Measurements from ENCODE around the gene OR6M1. TPM values are rescaled to one million over a fixed set of nuclear protein-coding genes. Genes with fewer than 3 reads are reported as not detected.

OR6M1 gene
- total and polyA plus RNA-seq, 7 experiments from 2014 or later: not detected

DNA sequence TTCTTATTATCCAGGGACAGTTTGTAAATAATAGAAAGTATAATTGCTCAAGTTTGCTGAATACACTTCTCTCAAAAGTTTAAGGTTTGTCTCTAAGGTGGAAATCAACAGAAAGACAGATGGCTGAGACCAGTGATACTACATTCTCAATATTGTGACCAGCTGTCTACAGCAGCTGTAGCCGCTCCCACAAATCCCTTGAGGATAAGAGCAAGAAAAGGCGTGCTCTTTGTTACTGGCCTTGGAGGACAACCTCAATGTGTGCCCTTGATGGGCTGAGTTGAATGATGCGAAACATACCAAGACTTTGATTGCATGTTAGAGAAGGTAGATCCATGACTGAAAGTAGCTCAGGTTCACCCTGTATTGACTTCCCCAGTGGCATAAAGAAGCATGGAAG, 6.1 kb downstream of the OR6M1 start:
- CTCF ChIA-PET: no interaction called here
- Mint-ChIP-seq H3K27me3 (peaks cover 0 to 18% (median 10%) of the 10 kb centered on the region in 5 donors), H3K36me3 (no peaks in the 10 kb centered on the region), H3K4me3 (no peak overlapping the region), H3K27ac (no peak overlapping the region), H3K4me1 (peaks cover 0 to 3% (median 0%) of the 10 kb centered on the region in 7 donors), H3K9me3 (no peaks in the 10 kb centered on the region)
- POLR2A ChIA-PET: no interaction called here
- Histone ChIP-seq H3K36me3 (ENCODE audit: control insufficient read depth in 2 of 3, insufficient read depth in 3 of 3, low read length in 3 of 3) (no peaks in the 10 kb centered on the region), H3K4me1 (ENCODE audit: control insufficient read depth in 2 of 2, insufficient read depth in 2 of 2, low read length in 2 of 2) (no peaks in the 10 kb centered on the region), H3K27ac (ENCODE audit: low read depth, low read length) (no peak overlapping the region), H3K27me3 (ENCODE audit: control insufficient read depth in 2 of 2, insufficient read depth in 2 of 2, low read length in 2 of 2) (no peaks in the 10 kb centered on the region), H3K4me3 (ENCODE audit: low read length) (no peak overlapping the region), H3K9me3 (ENCODE audit: control insufficient read depth in 2 of 3, low read length in 3 of 3) (no peaks in the 10 kb centered on the region)
- ATAC-seq (no peak), DNase-seq (no peak)
- intact Hi-C loops (cut with micrococcal nuclease): no loop called here

DNA sequence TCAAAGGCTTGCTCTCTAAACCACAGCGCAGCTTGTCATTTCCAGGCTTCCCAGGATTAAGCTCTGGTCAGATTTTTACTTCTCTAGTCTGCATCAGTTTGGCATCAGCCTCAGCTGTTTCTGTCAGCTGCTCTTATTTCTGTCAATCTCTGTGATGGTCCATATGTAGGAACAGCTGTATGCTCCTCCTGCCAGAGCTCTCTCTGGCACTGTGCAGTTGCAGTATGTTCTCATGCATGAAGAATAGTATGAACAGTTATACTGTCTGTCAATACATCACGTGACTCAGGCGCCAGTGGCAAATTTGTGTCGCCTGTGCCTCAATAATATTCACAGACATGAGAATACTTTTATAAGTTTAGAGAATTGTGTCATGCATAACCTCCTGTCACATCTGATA, 6.7 kb downstream of the OR6M1 start:
- peaks cover 0 to 3% (median 0%) of the 10 kb centered on the region in 7 donors for H3K4me1 Mint-ChIP-seq
- Histone ChIP-seq H3K4me3 (ENCODE audit: low read length) (no peak overlapping the region), H3K9me3 (ENCODE audit: control insufficient read depth in 2 of 3, low read length in 3 of 3) (no peaks in the 10 kb centered on the region), H3K27ac (ENCODE audit: low read depth, low read length) (no peak overlapping the region), H3K36me3 (ENCODE audit: control insufficient read depth in 2 of 3, insufficient read depth in 3 of 3, low read length in 3 of 3) (no peaks in the 10 kb centered on the region), H3K27me3 (ENCODE audit: control insufficient read depth in 2 of 2, insufficient read depth in 2 of 2, low read length in 2 of 2) (no peaks in the 10 kb centered on the region), H3K4me1 (ENCODE audit: control insufficient read depth in 2 of 2, insufficient read depth in 2 of 2, low read length in 2 of 2) (no peaks in the 10 kb centered on the region)
- DNase-seq: no peak
- peaks cover 0 to 18% (median 9%) of the 10 kb centered on the region in 5 donors for H3K27me3 Mint-ChIP-seq
- no peak overlapping the region for H3K27ac Mint-ChIP-seq
- CTCF ChIA-PET: no interaction called here
- no peaks in the 10 kb centered on the region for H3K36me3 Mint-ChIP-seq
- POLR2A ChIA-PET: no interaction called here
- no peak for ATAC-seq
- intact Hi-C loops (cut with micrococcal nuclease): no loop called here
- H3K9me3 Mint-ChIP-seq: no peaks in the 10 kb centered on the region
- H3K4me3 Mint-ChIP-seq: no peak overlapping the region

DNA sequence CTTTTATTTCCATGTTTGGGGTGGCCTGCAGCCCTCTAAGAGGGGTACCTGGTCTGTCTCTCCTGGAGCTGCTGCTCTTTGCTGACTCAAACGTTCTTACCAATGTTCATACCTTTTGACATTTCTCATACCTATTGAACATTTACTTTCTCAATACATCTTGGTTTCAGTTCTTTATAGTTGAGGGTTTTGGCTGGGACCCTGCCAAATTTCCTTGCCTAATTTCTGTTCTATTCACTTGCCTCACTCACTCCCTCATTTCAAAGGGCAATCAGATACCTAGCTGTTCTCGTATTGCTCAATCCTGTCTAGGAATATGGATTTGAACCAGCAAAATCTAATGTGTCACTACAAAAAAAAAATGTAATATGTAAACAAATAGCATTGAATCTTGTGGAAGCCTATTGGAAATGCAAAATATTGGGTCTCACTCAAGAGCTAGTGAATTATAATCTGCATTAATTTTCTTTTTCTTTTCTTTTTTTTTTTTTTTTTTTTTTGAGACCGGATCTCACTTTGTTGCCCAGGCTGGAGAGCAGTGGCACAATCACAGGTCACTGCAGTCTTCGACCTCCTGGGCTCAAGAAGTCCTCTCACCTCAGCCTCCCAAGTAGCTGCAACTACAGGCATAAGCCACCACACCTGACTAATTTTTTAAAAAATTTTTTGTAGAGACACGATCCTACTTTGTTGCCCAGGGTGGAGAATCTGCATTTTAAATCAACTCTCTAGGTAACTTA, 7.5 kb downstream of the OR6M1 start:
- Histone ChIP-seq H3K27me3 (ENCODE audit: control insufficient read depth in 2 of 2, insufficient read depth in 2 of 2, low read length in 2 of 2) (no peaks in the 10 kb centered on the region), H3K4me3 (ENCODE audit: low read length) (no peak overlapping the region), H3K36me3 (ENCODE audit: control insufficient read depth in 2 of 3, insufficient read depth in 3 of 3, low read length in 3 of 3) (no peaks in the 10 kb centered on the region), H3K27ac (ENCODE audit: low read depth, low read length) (no peak overlapping the region), H3K4me1 (ENCODE audit: control insufficient read depth in 2 of 2, insufficient read depth in 2 of 2, low read length in 2 of 2) (no peaks in the 10 kb centered on the region), H3K9me3 (ENCODE audit: control insufficient read depth in 2 of 3, low read length in 3 of 3) (no peaks in the 10 kb centered on the region)
- intact Hi-C loops (cut with micrococcal nuclease): no loop called here
- Mint-ChIP-seq H3K9me3 (no peaks in the 10 kb centered on the region), H3K4me1 (peaks cover 0 to 3% (median 0%) of the 10 kb centered on the region in 7 donors), H3K36me3 (no peaks in the 10 kb centered on the region), H3K27me3 (peaks cover 0 to 16% (median 9%) of the 10 kb centered on the region in 5 donors), H3K27ac (no peak overlapping the region), H3K4me3 (no peak overlapping the region)
- no peak for DNase-seq
- ChIA-PET CTCF (no interaction called here), POLR2A (no interaction called here)
- no peak for ATAC-seq

DNA sequence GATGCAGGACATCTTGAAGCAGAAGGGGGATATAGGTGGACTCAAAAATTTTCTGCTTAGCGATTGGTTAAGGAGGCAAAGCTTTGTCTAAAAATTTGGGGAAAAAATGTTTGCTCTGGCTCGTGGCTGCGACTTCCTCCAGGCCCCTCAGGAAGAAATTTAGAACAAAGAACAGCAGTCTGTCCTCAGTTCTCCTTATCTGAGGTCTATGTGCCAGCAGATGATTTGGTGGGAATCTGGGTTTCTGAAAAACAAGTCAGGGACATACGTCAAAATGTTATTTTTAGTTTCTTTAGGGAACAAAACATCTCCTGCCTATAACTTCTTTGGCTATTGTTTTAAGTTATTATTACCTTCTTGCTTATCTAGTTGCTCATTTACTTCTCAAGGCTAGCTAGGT, 8.1 kb downstream of the OR6M1 start:
- Histone ChIP-seq H3K4me1 (ENCODE audit: control insufficient read depth in 2 of 2, insufficient read depth in 2 of 2, low read length in 2 of 2) (no peaks in the 10 kb centered on the region), H3K27me3 (ENCODE audit: control insufficient read depth in 2 of 2, insufficient read depth in 2 of 2, low read length in 2 of 2) (no peaks in the 10 kb centered on the region), H3K4me3 (ENCODE audit: low read length) (no peak overlapping the region), H3K27ac (ENCODE audit: low read depth, low read length) (no peak overlapping the region), H3K9me3 (ENCODE audit: control insufficient read depth in 2 of 3, low read length in 3 of 3) (no peaks in the 10 kb centered on the region), H3K36me3 (ENCODE audit: control insufficient read depth in 2 of 3, insufficient read depth in 3 of 3, low read length in 3 of 3) (no peaks in the 10 kb centered on the region)
- DNase-seq (no peak), ATAC-seq (no peak)
- intact Hi-C loops (cut with micrococcal nuclease): no loop called here
- Mint-ChIP-seq H3K4me3 (no peak overlapping the region), H3K9me3 (no peaks in the 10 kb centered on the region), H3K27me3 (peaks cover under 1 to 15% (median 9%) of the 10 kb centered on the region in 5 donors), H3K27ac (no peak overlapping the region), H3K4me1 (peaks cover 0 to 3% (median 0%) of the 10 kb centered on the region in 7 donors), H3K36me3 (no peaks in the 10 kb centered on the region)
- ChIA-PET POLR2A (no interaction called here), CTCF (no interaction called here)

DNA sequence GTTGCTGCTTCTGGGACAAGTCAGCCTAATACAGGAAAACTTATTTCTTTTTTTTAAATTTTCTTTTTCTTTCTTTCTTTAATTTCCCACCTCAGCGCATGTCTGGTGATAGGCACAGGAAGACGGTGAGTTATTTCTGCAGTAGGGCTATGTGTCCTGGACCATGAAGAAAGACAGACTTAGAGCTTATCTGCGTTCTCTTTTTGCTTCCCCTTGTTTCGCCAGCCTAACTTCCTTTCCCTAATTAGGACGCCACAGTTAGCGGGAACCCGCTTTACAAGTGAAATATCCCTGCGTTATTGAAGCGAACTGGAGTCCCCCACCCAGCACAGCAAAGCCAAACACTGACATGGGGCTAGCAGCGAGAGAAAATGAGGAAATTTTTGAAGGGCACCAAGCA, 8.6 kb downstream of the OR6M1 start:
- H3K36me3 ChIP-seq (ENCODE audit: control insufficient read depth in 2 of 3, insufficient read depth in 3 of 3, low read length in 3 of 3): no peaks in the 10 kb centered on the region
- CTCF ChIA-PET: no interaction called here
- H3K4me3 Mint-ChIP-seq: no peak overlapping the region
- H3K27me3 Mint-ChIP-seq: peaks cover 4 to 16% (median 9%) of the 10 kb centered on the region in 5 donors
- no peak overlapping the region for H3K4me3 ChIP-seq (ENCODE audit: low read length)
- H3K27me3 ChIP-seq (ENCODE audit: control insufficient read depth in 2 of 2, insufficient read depth in 2 of 2, low read length in 2 of 2): no peaks in the 10 kb centered on the region
- POLR2A ChIA-PET: no interaction called here
- ATAC-seq (no peak), DNase-seq (no peak)
- intact Hi-C loops (cut with micrococcal nuclease): no loop called here
- H3K4me1 ChIP-seq (ENCODE audit: control insufficient read depth in 2 of 2, insufficient read depth in 2 of 2, low read length in 2 of 2): no peaks in the 10 kb centered on the region
- H3K27ac Mint-ChIP-seq: no peak overlapping the region
- H3K27ac ChIP-seq (ENCODE audit: low read depth, low read length): no peak overlapping the region
- H3K36me3 Mint-ChIP-seq: no peaks in the 10 kb centered on the region
- no peaks in the 10 kb centered on the region for H3K9me3 ChIP-seq (ENCODE audit: control insufficient read depth in 2 of 3, low read length in 3 of 3)
- H3K9me3 Mint-ChIP-seq: no peaks in the 10 kb centered on the region
- peaks cover 0 to 3% (median 0%) of the 10 kb centered on the region in 7 donors for H3K4me1 Mint-ChIP-seq

DNA sequence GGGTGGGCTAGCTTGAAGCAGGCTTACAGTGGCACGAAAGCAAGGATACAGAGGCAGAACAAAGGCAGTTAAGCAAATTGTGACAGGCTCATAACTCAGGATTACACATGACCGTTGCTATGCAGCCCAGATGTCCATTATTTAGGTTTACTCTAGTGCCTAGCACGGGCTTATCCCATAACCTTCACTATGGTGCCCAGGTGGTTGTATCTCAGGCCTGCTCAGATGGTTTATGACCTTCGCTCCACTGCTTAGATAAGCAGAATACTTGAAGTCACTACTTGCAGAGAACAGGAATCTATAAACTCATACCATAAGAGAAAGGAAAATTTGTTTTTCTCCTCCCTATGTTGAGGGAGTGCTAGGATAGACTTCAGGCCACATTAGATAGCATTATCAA, 9.0 kb downstream of the OR6M1 start:
- H3K4me1 Mint-ChIP-seq: peaks cover 0 to 3% (median 0%) of the 10 kb centered on the region in 7 donors
- H3K9me3 Mint-ChIP-seq: peaks cover 0 to 3% (median 0%) of the 10 kb centered on the region in 11 donors
- H3K36me3 ChIP-seq (ENCODE audit: control insufficient read depth in 2 of 3, insufficient read depth in 3 of 3, low read length in 3 of 3): no peaks in the 10 kb centered on the region
- CTCF ChIA-PET: no interaction called here
- no peak overlapping the region for H3K4me3 Mint-ChIP-seq
- H3K36me3 Mint-ChIP-seq: no peaks in the 10 kb centered on the region
- H3K27me3 Mint-ChIP-seq: peaks cover 4 to 16% (median 9%) of the 10 kb centered on the region in 5 donors
- H3K4me1 ChIP-seq (ENCODE audit: control insufficient read depth in 2 of 2, insufficient read depth in 2 of 2, low read length in 2 of 2): no peaks in the 10 kb centered on the region
- no peaks in the 10 kb centered on the region for H3K9me3 ChIP-seq (ENCODE audit: control insufficient read depth in 2 of 3, low read length in 3 of 3)
- POLR2A ChIA-PET: no interaction called here
- intact Hi-C loops (cut with micrococcal nuclease): no loop called here
- no peaks in the 10 kb centered on the region for H3K27me3 ChIP-seq (ENCODE audit: control insufficient read depth in 2 of 2, insufficient read depth in 2 of 2, low read length in 2 of 2)
- no peak for ATAC-seq
- no peak overlapping the region for H3K4me3 ChIP-seq (ENCODE audit: low read length)
- no peak overlapping the region for H3K27ac ChIP-seq (ENCODE audit: low read depth, low read length)
- no peak overlapping the region for H3K27ac Mint-ChIP-seq
- no peak for DNase-seq

DNA sequence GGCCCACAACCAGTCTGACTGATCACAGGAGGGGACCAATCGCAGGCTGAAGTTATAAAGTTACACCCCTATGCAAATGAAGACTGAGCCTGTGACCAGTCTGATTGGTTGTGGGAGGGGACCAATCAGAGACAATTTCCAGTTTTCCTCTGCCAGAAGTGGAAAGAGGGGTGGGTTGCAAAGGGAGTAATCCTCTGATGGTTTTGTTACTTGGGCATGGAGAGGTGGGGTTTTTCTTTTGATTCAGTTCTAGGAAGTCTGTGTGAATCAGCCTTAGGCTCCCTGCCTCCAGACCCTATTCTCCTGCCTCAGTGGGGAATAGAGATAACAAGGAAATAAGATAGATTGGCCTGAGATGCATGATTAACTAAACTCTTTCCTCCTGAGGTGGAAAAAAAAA, 9.9 kb downstream of the OR6M1 start:
- Histone ChIP-seq H3K9me3 (ENCODE audit: control insufficient read depth in 2 of 3, low read length in 3 of 3) (no peaks in the 10 kb centered on the region), H3K27me3 (ENCODE audit: control insufficient read depth in 2 of 2, insufficient read depth in 2 of 2, low read length in 2 of 2) (no peaks in the 10 kb centered on the region), H3K36me3 (ENCODE audit: control insufficient read depth in 2 of 3, insufficient read depth in 3 of 3, low read length in 3 of 3) (no peaks in the 10 kb centered on the region), H3K27ac (ENCODE audit: low read depth, low read length) (no peak overlapping the region), H3K4me1 (ENCODE audit: control insufficient read depth in 2 of 2, insufficient read depth in 2 of 2, low read length in 2 of 2) (no peaks in the 10 kb centered on the region), H3K4me3 (ENCODE audit: low read length) (no peak overlapping the region)
- H3K9me3 Mint-ChIP-seq: peaks cover 0 to 3% (median 0%) of the 10 kb centered on the region in 11 donors
- intact Hi-C loops (cut with micrococcal nuclease): no loop called here
- DNase-seq (no peak), ATAC-seq (no peak)
- ChIA-PET CTCF (no interaction called here), POLR2A (no interaction called here)
- H3K36me3 Mint-ChIP-seq: no peaks in the 10 kb centered on the region
- peaks cover 0 to 3% (median 0%) of the 10 kb centered on the region in 7 donors for H3K4me1 Mint-ChIP-seq
- H3K27ac Mint-ChIP-seq: no peak overlapping the region
- H3K27me3 Mint-ChIP-seq: peaks cover 4 to 16% (median 9%) of the 10 kb centered on the region in 5 donors
- no peak overlapping the region for H3K4me3 Mint-ChIP-seq

All from naive thymus-derived CD4-positive, alpha-beta T cell (primary cell).